GM10266 (cell line): ENCODE data around the gene APOB.

Source experiments
- DNase-seq: peaks from one replicate; pipeline ENCODE4 v3.0.0; 2012; ENCODE audit errors: extremely low spot score
- CTCF ChIP-seq: IDR thresholded peaks from 2 replicates; pipeline ENCODE4 v1.5.1; 2012; ENCODE audit warnings: mild to moderate bottlenecking, low read depth; ENCODE audit not compliant: control insufficient read depth, insufficient read depth; ENCODE audit errors: missing control alignments

The APOB gene

DNA sequence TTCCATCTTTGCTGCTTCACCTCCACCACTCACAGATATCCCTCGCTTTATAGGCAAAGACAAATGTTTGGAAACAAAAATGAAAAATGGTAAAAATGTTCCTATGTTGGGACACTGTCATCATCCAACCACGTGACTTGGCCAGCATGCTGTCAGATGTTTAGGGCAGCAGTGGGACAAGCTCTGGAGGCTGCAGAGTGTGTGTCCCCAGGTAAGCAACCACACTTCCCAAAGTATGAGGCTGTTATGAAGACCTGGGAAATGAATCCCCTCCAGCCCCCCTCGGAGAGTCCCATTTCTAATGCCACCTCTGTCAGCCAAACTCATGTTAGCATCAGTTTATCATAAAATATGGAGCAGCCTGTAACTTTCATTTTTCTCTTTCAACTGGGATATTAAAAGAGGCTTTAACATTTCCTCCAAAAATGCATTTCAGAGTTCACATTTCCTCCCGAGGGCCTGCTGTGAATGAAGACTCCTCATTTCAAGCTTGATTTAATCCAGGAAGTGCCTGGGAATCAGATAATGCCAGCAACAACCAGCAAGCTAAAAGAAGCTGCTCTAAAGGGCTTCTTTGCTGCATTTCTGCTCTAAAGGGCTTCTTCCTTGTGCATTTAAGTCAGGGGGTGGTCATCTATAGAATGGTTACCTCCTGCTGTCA lies 66.2 kb downstream of the APOB start:
- no peak for TF ChIP-seq CTCF

GRCh38 chr2:20976527-20976926 lies 67.3 kb downstream of the APOB start:
- TF ChIP-seq CTCF: no peak
- DNase-seq: no peak

More for the DNA sequence above, 66.2 kb downstream of the APOB start:
- no peak for DNase-seq

DNA sequence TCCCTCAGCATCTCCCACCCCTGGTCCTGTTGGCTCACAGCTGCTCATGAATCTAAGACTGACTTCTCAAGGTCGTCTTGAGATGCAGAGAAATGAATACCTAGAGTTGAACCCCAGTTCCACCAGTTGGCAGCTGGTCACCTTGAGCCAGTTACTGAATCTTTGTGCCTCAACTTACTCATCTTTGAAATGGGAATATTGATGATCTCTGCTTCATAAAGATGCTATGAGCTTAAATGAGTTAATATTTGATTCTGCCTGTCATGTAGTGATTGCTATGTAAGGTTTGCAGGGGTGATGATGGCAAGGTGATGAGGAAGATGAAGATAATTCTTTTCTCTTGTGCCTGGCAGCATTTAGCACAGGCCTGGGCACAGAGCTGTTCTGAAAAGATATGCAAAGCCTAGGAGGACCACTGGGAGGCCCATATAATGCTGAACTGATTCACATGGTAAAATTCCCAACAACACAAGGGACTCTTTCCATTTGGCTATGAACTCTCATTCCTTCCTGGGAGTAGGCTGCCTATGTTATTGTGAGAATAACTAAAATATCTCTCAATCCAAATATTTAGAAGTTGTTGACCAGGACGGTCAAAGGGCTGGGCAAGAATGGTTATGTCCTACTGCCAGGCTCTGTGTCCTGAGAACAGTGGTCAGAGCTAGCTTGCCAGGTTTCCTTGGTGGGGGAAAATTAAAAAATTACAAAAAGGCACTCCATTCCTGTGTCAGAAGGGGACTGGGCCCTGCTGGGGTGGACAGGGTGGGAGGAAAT lies 70.9 kb downstream of the APOB start:
- no peak for TF ChIP-seq CTCF
- no peak for DNase-seq

GRCh38 chr2:20972110-20972509 lies 71.8 kb downstream of the APOB start:
- no peak for DNase-seq
- no peak for TF ChIP-seq CTCF

- DNase-seq: no peak
- TF ChIP-seq CTCF: no peak
Measured at GRCh38 chr2:20970068-20970467, 73.8 kb downstream of the APOB start.

DNA sequence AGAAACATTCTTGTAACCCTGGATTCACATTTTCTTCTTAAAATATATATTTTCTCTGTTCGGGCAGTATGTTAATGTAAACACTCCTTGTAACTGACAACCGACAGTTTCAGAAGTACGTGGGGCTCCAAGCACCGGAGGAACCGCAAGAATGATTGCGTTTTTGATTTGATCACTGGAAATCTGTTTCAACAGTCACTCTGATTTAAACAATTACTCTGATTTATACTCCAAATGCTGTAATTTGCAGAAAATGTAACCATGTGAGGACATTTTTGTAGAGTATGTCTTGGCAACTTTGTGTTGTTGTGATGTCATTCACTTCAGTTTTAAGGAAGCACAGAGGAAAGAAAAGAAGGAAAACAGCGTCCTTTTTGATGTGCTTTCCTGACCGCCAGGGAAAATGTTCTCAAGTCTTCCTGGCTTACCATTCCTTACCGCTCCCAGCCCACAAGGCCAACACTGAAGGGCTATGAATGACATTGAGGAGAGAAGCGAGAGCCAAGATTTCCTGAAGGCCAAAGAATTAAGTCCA lies 77.7 kb downstream of the APOB start:
- TF ChIP-seq CTCF: no peak
- no peak for DNase-seq

GRCh38 chr2:20965221-20965620 lies 78.7 kb downstream of the APOB start:
- no peak for DNase-seq

More at GRCh38 chr2:20965221-20965620, 78.7 kb downstream of the APOB start:
- no peak for TF ChIP-seq CTCF
